Globus pallidus (tissue), 1 donor: Measurements from ENCODE around the gene OLFM1.

Source experiments
- DNase-seq: peaks from one replicate; pipeline ENCODE4 v3.0.0-alpha.2; 2015; ENCODE audit warnings: low spot score

The OLFM1 gene

DNA sequence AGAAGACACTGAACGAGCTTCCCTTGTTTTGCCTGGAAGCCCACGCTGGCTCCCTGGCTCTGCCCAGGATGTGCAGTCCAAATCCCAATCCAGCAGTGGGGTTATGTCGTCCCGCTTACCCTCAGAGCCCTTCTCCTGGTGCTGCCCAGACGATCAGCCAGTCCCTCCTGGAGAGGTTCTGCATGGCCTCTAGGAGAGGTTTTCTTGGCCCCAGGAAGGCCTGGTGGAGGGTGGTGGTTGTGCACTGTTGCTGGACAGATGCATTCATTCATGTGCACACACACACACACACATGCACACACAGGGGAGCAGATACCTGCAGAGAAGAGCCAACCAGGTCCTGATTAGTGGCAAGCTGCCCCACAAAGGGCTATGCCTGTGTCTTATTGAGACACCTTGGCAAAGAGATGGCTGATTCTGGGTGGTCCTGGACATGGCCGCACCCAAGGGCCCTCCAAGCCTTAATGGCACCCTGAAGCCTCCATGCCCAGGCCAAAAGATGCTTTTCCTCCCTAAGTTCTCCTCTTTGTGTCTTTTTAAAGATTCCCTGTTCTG, 10.5 kb upstream of the OLFM1 start:
- no peak for DNase-seq

DNA sequence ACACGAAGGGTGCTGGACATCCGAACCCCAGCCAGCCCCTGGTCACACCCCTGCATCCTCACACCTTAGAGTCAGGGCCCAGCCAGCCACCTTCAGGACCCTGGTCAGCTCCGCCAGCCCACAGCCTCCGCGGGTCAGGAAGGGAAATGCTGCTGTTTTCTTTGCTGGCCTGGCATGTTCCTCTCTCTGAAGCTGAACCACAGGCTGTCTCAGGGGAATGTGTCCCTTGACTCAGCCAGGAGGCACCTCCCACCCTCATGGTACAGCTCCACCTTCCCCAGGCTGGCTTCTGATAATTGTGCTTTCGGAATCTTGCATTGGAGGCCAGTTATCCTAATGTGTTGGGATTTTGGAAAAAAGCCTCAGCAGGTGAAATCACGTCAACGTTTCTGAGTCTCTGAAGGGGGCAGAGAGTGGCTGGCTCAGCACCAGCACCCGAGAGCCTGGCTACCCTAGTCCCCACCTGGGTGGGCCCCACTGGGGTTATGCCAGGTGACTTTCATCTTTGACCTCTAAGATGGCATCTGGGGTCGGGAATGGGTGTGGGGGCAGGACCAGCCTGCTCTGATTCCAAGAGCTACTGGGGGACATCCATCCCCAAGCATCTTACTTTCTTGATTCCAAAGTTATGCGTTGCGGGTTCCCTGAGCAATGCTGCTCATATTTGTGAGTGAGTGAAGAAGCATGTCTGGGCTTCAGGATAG, 9.8 kb upstream of the OLFM1 start:
- DNase-seq = no peak

DNA sequence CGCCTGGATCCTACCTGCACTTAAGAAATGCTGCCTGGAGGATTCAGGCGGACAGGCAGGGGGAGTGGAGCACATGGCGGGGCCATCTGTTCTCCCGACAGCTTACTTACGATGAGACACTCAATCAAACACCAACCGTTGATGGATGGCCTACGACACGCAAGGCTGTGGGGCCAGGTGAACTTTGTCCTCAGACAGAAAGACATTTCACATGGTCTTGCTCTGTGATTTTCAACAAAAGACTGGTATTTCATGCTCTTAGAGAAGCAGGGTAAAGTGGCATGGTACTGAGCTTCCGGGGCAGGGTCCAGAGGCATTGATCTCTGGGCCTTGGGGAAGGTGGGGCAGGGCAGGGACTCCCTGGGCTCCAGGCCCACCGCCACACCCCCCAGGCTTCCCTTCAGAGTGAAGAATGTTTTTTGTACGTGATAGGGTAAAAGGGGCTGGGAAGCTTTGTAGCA, 9.1 kb upstream of the OLFM1 start:
- no peak for DNase-seq

DNA sequence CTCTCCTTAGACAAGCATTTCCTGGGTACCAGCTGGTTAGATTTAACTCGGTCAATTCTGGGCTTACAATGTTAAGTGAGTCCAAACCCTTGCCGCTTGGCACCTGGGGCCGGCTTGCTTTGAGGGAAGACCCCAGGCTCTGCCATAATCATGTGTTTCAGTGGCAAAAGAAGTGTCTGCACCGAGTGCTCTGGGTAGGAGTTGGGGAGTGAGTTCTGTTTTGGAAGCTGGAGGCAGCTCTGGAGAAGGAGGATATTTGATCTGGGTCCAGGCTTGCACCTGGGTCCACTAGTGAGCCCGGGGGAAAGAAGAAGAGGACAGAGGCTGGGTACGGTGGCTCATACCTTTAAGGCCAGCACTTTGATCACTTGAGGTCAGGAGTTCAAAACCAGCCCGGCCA, 8.4 kb upstream of the OLFM1 start:
- no peak for DNase-seq

DNA sequence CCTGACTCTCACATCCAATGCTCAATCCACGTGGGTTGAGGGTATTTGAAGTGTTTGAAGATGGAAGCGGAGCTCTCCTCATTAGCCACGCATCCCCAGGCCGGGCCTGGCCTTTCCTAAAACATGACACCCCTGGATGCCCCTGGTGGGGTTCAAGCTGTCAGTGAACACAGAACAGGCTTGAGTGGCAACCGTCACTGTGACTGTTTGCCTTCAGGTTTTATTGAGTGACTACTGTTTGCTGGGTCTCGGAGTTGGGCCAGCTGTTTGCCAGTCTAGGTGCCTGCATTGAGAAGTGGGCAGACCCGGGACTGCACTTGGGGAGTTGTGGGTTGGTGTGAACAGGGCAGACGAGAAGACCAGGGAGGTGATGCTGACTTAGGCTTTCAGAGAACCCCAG, 7.8 kb upstream of the OLFM1 start:
- DNase-seq = no peak

DNA sequence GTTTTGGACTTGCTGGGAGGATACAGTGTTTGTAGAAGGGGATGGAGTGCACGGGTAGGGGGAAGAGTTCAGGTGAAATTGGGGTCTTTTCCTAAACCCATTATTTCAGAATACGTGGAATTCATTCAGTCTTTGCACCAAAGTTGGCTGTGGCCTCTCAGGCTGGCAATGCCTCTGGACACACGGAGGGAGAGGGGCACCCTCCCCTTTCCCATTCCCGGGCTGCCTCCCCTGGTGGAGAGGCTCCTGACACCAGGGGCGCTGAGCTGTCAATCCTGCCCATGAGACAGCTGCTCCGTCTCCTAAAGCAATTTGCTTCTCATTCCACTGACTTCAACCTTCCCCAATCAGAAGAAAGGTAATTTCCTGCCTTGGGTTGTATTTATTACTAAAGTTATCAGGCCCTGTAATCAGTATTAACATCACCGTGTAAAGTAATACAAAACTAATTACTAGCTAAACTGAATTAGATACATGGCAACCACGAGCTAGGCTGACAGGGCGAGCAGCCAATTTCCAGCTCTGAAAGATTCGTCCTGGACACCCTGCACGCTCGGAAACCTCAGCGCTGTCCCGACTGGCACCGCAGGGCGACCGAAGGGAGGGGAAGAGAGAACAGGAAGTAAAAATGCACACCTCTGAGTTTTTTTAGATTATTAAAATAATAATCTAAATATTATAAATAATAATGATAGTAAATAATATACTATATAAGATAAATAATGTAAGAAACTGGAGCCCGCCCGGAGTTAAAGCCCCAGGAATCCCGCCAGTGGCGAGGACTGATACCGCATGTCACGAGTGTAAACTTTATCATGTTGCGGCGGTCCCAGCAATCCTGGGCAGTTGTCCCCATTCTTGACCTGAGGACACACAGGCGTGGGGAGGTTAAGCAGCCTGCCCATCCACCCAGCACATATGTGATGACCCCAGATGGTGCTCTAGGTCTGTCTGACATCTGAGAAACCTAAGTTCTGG, 6.9 kb upstream of the OLFM1 start:
- no peak for DNase-seq

DNA sequence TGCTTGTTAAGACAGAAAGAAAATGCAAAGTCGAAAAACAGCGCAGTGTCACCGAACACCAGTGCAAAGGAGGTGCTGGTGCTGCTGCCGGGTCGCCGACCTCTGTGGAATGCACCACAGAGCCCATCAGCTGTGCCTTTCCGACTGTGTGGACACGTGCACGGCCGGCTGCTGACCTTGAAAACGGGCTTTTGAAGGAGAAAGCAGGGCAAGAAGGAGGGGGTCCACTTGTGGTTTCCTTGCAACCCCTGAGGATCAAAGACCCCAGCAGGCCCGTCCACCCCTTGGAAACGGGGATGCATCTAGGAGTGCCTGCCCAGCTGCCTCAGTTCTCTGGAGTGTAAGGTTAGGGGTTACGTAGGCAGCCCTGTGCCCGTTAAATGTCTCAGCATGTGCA, 6.2 kb upstream of the OLFM1 start:
- DNase-seq = no peak

DNA sequence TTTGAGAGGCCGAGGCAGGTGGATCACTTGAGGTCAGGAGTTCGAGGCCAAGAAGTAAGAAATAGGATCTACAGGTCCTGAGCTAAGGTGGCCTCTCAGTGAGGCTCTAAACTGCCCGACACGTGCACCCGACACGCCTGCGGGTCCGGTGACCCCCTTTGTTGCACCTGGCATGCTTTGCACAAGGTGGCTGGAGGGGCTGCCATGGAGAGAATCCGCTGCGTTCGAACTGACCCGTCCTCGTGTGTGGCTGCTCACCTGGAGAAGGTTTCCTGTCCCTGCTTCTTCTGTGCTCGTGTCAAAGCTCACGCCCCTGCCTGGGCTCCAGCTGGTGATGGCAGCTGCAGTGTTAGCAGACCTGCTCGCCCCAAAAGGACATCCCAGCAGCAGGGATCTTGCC, 5.7 kb upstream of the OLFM1 start:
- no peak for DNase-seq

DNA sequence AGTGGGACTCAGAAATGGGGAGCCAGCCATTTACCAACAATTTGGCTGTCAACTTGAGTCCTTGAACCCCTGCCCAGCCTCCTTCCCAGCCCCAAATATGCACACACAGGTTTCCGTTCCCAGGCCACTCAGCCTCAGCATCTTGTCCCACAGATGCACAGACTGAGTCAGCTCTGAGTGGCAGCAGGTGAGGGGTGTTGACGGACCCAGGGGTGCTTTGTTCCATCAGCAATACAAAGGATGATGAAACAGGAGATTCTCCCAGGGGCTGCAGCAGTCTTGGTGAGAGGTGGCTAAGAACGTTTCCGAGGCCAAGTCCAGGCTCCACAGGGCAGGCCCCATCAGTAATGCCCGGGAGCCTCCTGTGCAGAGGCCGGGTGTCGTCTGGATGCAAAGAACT, 4.9 kb upstream of the OLFM1 start:
- DNase-seq = no peak

DNA sequence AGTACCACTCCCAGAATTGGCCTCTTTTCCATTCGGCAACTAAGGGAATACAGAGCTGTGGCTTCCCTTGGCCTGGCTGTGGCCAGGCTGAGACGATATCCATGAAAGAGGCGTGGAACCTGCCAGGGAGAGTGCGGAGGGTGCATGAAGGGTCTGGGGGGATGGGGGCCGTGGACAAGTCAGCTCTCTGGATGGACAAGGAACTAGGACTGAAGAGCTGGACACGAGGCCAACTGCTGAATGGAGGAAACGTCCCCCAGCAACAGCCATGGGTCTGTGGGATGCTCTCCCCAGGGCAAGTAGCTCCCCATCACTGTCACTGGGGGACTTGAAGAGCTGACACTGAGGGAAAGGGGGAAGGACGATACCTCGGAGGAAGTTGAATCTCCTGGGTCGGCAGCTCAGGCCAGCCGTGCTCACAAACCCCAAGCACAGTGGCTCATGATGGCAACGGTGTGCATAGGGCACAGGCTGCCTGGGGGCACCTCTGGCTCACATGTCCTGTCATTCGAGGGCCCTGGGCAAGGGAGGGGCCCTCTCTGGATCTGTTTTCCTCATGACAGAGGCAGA, 4.1 kb upstream of the OLFM1 start:
- no peak for DNase-seq

DNA sequence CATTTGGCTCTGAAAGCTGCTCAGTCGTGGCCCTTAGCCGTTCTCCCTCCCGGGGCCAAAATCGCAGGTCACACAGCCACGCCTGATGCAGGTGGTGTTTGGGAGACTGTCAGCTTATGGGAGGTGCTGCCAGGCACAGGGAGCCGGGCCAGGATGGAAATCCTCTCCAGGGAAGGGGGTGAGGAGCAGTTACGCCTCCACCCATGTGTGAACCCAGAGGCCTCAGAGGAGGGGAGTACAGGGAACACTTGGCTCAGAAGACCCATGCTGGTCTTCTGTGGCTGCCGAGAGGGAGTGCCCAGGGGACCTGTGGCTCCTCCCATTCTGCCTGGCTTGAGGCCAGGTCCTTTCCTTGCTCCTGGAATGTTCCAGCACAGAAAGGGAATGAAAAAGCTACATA, 3.6 kb upstream of the OLFM1 start:
- DNase-seq = no peak

DNA sequence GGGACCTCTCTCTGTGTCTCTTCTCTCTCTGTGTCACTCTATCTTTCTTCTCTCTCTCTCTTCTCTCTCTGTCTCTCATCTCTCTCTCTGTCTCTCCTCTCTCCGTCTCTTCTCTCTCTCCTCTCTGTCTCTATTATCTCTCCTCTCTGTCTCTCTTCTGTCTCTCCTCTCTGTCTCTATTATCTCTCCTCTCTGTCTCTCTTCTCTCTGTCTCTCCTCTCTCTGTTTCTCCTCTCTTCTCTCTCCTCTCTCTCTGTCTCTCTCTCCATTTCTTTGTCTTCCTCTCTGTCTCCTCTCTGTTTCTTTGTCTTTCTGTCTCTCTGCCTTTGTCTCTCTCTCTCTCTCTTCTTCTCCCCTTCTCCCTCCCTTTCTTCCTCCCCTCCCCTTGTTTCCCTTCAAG, 3.2 kb upstream of the OLFM1 start:
- DNase-seq = no peak

DNA sequence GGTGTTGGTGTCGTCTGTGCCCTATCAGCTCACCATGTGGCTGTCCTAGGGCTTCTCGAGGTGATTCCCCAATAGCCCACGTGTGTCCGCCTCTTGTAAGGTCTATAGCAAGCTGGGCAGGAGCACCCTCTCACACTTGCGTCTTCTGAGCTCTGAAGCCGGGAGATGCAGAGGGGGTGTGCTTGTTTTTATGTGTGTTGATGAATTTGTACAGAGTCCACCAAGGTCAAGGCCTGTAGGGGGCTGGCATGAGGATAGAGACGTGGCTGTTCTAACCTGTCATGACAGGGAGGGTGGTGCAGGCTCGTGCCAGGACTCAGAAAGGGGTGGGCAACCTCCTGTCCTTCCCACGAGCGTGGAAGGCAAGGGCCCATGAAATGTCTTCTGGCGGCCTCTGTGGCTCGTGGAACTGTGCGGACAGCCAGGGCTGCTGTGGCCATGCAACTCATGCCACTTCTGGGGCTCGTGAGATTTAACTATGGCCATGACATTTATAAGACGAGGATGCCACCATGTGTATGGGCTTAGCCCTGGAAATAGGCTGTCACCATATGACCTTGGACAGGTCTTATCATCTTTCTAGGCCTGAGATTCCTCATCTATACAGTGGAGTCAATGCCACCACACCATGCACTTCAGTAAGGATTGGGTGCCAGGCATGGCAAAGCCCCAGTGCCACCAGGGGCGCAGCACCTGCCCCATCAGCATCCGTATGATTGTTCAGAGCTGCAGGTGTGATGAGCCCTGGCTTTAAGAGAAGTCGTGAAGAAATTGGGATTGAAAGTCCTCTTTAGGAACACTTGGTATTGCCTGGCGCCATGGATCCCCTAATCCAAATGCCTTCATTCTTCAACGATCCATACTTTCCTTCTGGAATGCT, 2.3 kb upstream of the OLFM1 start:
- DNase-seq = no peak

DNA sequence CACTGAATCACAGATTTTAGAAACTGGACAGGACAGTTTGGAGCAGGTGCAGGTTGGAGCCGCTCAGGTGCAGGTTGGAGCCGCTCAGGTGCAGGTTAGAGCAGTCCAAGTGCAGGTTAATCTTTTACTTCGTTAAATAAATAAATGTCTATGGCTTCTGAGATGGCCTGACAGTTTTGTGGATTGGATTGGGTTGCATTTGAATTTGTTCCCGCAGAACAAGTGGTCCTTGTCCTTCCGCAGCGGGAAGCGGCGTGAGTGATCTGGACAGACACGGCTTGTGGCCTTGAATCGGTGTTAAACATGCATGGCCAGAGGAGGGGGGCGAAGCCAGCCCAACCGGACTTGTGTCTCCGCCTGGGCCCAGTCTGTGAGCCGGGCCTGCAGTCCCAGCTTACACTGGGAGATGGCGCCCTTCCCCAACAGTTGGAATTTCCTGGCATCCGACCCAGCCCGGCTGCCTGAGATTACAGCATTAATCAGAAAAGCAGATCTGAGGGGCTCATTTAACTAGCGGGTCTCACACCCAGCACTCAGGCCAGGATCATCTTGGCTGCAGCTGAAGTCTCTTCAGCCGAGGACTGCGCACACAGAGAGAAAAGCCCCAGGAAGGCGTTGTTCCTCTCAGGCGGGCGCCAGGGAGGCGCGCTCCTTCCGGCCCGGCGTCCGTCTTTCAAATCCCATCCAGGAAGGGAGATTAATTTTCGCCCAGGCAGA, 1.5 kb upstream of the OLFM1 start:
- DNase-seq = peak; percentile 71

DNA sequence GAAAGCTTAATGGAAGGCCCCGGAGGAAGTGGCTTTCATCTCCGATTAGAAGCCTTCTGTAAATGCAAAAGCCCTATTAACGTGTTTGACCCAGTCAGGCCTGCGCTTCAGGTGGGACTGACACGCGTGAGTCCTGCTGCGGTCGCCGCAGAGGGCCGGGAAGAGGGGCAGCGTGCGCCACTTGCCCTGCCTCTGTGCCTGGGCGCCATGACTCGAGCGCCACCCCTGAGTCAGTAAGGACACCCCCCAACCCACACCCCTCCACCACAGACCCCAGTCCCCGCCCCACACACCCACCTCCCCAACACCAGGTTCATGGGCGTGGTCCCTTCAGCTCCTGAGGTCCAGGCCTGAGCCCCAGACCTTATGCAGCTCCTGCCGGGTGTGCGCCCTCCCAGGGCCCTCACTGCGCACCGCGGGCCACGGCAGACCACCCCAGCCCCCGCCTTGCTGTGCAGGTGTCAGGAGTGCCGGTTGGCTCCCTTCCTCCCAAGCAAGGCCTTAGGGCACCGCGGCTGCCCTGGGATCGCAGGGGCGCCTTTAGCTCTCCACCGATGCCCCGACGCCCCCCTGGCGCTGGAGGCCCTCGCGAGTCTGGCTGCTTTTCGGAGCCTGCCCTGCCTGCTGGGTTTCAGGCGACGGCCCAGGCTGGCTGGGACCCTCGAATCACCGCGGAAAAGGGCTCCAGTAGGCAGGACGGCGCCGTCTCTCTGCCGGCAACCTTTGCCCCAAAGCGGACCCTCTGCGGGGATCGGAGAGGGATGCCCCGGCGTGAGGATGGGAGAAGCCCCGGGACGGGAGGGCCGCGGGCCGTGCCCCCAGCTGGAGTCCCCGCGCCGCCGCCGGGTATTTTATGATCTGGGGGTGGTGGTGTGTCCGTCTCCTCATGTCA, 625 bp upstream of the OLFM1 start:
- DNase-seq = no peak

DNA sequence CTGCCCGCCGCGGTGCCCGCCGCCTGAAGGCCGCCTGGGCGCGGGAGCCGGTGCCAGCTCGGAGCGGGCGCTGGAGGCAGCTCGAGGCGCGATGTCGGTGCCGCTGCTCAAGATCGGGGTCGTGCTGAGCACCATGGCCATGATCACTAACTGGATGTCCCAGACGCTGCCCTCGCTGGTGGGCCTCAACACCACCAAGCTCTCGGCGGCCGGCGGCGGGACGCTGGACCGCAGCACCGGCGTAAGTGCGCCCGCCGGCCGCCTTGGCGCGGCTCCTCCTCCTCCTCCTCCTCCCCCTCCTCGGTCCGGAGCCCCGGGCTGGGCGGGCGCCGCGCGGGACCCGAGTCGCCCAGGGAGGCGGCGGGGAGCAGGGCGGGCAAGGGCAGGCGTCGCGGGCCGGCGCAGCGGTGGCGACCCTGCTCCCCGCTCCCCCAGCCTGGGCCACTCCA, 455 bp downstream of the OLFM1 start:
- DNase-seq = no peak

DNA sequence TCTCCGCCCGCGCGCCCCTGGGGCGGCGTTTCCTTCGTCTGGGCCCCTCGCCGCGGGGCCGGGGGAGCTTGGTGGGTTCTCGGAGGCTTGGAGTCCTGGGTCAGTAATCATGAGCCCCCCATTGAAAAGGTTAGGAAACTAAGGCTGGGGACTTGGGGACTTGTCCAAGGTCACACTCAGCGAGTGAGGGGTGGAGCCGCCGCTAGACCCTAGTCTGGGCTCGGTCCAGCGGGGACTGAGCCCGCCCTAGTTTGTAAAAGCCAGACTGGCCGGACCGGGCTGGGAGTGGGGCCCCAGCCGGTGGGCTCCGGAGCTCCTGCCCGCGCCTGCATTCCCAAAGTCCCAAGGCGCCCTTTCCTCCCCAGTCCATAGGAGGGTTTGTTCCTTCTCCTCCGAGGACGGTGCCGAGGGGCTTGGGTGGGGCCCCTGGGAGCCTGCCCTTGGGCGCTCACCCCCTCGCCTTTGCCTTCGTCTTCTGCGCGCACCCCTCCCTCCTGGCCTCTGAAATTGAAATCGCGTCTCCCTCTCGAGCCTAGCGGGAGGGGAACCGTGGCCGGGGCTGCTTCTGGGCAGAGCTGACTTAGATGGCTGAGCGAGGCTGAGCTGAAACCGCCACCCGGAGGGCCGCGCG, 995 bp downstream of the OLFM1 start:
- no peak for DNase-seq

DNA sequence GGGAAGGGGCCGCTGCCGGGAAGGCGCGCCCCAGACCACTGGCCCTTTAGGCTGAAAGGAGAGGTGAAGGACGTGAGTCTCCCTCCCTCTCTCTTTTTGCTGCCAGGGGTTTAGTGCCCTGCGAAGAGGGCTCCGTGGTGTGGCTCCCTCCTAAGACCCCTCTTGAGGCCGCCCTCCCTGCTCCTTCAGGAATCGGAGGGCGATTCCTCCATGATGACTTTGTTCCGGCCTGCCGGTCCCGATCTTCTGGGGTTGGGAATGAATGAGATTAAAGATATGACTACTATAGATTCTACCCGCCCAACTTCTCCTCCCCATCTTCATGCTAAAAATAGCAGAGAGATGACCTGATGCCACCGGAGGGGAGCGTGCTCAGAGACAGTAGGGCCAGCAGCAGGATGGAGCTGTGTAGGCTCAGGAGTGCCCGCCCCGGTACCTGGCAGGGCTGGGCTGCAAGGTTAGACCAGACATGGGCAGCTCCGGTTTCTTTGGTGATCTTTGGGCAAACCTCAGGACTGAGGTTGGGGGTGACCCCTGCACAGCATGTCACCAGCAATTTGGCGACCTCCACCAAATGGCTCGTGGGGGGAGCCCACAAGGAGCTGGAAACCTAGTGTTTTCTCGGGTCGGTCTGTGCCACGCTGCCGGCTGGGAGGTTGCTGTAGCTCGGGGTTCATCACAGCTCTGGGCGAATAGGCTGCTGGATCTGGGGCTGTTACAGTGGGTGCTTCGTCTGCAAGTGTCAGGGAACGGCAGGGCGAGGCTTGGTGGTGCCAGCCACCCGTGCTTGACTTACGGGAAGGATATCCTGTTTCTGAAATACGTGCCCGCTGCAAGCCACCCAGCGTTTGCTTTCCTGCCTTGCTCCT, 1.7 kb downstream of the OLFM1 start:
- DNase-seq = no peak
